NCI-H187 (cell line): ENCODE results near the gene EEFSEC.

Experiments
- DNase-seq, 2 experiments: peaks; one replicate each; lab custom pipeline; 2025; lab: John Stamatoyannopoulos, UW

Gene EEFSEC

DNA sequence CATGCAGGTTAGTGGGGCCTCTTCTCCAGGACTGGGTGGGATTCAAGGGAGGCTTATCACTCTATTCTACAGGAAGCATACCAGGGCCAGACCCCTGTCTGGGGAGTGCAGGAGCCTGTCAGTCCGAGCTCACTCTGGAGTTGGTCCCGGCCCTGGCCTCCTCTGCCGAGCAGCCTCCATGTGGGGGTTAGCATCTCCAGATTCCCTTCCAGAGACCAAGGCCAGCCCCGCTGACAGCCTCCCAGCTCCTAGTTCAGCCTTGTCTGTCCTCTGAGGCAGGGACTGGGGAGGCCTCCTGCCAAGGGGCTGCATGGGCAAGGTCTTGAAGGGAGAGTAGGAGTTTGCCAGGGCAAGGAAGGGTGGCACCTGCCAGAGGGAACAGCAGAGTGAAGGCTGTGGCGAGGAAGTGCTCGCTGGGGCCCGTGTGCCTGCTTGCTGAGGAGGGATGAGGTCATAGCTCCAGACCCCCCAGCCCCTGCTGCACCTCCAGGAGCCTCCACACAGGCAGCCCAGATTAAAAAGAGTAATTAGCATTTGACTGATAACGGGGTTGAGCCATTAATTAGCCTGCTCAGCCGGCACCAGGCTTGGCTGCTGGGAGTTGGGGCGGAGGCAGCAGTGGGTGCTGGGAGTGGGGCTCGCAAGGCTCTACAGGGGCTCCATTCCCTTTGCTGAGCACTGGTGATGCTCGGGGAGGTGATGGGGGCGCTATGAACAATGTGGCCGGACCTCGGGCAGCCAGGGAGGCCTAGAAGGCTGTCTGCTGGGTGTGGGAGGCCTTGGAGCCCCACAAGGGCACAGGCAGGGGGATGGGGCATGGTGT is 259.1 kb downstream of the EEFSEC start:
- DNase-seq, result no peak

DNA sequence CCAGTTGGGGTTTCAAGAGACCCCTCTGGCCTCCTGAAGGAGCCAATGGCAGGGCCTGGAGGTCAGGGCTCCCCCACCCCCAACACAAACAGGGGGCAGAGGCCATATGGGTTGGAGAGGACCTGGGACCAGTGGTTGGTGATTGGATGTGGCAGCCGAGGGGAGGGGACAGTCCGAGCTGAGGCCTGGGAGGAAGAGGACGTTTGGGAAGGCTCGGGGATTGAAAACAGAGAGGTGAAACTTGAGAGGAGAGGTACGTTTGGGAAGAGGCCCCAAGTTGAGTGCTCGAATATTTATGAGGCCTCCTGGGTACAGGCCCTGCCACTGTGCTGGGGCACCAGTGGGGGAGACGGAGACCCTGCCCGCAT is 259.7 kb downstream of the EEFSEC start:
- DNase-seq, result no peak

DNA sequence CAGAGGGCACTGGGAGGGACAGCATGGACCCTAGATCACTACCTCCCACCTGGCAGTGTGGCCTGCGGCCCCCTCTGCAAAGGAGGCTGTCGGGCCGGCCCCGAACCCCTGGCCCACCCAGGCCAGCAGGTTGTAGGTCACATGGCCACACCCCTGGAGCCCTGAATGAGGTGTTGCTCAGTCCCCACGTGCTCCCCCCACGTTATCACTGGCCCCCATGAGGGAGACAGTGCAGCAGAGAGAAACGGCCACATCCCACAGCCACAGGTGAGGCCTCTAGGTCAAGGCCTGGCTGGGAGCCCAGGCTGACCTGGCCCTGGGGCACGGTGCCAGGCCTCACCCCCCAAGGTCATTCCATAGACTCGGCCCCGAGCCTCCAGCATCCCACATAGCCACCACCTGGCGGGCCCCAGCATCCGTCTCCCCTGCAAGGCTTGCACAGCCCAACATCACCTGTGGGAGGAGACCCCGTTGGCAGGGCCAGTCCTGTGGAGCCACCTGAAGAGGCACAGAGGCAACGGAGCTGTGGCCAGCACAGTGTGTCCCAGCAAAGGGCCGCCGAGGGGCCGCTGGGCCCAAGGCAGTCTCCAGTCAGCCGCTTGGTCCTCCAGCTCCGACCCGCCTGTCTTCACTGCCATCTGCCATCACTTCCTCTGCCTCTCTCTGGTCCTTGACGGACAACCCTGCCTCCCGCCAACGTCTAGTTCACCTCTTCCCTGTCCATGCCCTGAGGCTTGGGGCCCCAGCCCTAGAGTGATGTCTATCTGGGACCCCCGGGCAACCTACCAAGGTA is 260.3 kb downstream of the EEFSEC start:
- DNase-seq, result no peak

- DNase-seq, result no peak
These were observed 262.0 kb downstream of the EEFSEC start for GRCh38 chr3:128415200-128415772.

- DNase-seq, result no peak
These were observed 262.7 kb downstream of the EEFSEC start for GRCh38 chr3:128415773-128416577.

GRCh38 chr3:128416578-128417211 is 263.4 kb downstream of the EEFSEC start:
- no peak for DNase-seq

DNA sequence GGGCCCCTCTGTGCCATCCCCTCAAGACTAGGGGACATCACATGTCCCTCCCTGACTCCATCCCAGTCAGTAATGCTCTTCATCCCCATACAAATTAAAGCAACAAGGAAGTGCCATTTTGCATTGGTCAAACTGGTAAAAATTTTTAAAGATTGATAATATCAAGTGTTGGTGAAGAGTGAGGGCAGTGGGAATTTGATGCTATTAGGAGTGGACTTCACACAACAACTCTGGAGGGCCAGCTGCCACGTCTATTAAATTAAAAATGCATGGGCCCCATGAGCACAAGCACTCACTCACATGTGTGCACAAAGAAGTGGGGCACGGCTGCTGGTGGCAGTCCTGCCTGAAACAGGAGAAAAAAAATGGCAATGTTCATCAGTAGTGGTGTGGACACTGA is 265.6 kb downstream of the EEFSEC start:
- no peak for DNase-seq

- DNase-seq, result no peak
These were observed 266.0 kb downstream of the EEFSEC start for GRCh38 chr3:128419311-128419710.

GRCh38 chr3:128420289-128420688 is 267.0 kb downstream of the EEFSEC start:
- DNase-seq, result no peak

GRCh38 chr3:128420720-128421438 is 267.6 kb downstream of the EEFSEC start:
- no peak for DNase-seq

DNA sequence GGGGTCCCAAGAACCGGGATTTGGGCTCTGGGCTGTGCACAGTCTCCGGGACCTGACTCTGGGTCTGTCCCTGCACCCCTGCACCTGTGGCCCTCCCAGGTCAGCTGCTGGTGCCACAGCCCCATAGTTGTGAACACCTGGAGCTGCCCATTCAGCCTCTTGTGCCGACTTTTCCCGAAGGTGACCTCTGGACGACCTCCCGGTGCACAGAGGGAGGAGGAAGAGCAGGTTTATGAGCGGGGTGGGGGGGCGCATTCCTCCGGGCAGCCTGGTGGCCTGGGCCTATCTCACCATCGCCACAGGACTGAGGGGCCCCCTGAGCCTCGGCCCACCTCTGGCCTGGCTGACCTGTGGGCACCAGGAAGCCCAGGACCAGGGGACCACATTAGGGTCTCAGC is 268.2 kb downstream of the EEFSEC start:
- no peak for DNase-seq

DNA sequence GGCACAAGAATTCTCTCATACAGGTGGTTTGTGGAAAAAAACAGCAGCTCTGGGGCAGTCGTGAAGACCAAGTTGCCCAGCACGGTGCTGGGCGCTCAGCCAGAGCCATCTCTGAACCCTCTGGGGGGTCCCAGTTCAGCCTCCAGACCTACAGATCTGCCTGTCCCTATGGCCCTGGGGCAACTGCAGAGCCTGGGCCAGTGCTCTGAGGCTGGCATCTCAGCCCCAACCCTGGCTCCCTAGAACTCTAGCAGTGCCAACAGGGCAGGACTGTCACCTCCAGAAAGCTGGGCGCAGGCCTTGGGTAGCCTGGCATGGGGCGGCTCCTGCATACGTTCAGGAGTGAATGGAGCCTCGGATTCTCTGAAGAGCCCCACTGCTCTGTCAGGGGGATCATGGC is 268.7 kb downstream of the EEFSEC start:
- no peak for DNase-seq

DNA sequence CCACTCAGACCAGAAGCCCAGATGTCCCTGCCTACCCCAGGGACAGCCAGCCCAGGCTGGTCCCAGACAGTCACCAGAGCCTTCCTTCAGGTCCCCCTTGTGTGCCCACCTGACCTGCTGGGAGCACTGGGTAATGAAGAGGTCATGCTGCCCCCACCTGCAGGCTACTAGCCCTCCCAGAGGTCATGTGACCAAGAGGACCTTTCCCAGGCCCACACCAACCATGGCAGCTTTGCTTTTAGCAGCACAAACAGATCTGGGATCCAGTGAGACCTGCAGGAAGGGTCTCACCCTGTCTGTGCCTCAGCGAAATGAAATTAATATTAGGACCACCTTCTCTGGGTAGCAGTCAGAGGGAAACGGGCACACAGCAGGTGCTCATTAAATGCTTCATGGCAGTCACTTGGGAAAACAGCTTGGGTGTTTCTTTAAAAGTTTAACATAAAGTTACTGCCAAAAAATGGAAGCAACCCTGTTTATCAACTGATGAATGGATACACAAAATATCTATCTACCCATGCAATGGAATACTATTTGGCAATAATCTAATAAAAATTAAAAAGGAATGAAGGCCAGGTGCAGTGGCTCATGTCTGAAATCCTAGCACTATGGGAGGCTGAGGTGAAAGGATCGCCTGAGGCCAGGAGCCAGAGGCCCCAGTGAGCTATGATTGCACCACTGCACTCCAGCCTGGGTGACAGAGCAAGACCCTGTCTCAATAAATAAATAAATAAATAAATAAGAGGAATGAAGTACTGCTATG is 269.7 kb downstream of the EEFSEC start:
- DNase-seq, result no peak

- DNase-seq, result no peak
These were observed 270.4 kb downstream of the EEFSEC start for GRCh38 chr3:128423525-128424147.

DNA sequence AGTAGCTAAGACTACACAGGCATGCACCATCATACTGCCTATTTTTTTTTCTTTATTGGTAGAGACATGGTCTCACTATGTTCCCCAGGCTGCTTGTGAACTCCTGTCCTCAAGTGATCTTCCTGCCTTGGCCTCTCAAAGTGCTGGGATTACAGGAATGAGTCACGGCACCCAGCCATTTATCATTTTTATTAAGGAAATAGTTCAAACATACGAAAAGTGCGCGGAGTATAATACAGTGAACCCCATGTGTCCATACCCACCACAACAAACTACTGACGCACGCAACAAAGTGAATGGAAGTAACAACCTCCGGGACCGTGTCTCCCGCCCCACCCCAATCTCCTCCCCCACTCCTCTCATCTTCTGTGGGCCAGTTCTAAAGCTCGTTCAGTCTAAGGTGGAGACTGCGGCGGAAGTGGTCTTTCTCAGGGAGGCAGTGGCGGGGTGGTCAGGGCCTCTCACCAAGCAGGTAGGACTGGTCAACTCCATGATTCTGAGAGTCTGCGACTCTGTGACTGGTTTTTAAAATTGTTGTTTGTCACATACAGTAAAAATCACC is 271.3 kb downstream of the EEFSEC start:
- DNase-seq, result no peak

DNA sequence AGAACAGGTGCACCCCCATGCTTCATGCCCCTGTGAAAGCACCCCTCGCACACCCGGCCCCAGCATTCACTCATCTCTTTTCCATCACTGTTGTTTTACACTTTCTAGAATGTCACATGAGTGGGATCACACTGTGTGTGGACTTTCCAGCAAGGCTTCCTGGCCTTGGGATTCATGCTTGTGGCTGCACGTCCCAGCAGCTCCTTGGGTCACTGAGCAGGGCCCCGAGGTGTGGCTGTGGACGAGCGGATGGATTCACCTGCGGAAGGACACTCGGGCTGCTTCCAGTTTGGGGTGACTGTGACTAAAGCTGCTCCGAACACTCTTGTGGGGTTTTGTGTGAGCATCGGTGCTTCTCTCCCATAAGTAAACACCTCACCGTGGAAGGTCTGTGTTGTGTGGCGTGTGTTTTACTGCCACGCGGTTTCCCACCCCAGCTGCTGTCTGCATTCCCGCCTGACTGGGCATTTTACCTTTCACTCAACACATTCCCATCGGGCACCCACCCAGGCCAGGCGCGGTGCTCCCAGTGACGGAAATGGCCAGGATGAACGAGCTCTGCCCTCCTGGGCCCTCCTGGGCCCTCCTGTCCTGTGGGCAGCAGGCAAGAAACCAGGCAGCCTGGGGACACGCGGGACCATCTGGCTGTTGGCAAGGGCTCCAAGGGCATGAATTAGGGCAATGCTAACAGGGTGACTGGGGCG is 272.0 kb downstream of the EEFSEC start:
- no peak for DNase-seq

DNA sequence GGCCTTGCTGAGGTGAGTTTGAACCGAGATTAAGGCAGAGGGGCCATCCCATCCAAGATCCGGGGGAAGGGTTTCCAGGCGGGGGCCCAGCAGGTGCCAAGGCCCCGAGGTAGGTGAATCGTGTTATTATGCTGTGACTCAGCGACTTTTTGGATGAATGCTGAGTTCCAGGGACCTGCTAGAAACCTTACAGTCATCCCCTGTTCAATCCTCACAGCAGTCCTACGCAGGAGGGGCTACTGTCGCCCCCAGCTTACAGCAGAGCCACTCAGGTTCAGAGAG is 272.5 kb downstream of the EEFSEC start:
- no peak for DNase-seq

- no peak for DNase-seq
These were observed 273.0 kb downstream of the EEFSEC start for GRCh38 chr3:128426128-128426921.
